NCI-H82 treated with DMSO at 0.1 percent for 48 hours (cell line): ENCODE measurements around the gene FYN.

ENCODE experiments used
- DNase-seq: peaks from one replicate; lab custom pipeline; 2025; ENCODE audit not compliant: unreplicated experiment; lab: John Stamatoyannopoulos, UW

Gene FYN

GRCh38 chr6:111711984-111712752, 161.1 kb downstream of the FYN start:
- no peak for DNase-seq

GRCh38 chr6:111711476-111711875, 161.8 kb downstream of the FYN start:
- DNase-seq = peak; percentile 85

GRCh38 chr6:111710911-111711310, 162.3 kb downstream of the FYN start:
- DNase-seq = no peak

GRCh38 chr6:111710439-111710838, 162.8 kb downstream of the FYN start:
- DNase-seq = no peak

- DNase-seq = peak; percentile 61
Measured at GRCh38 chr6:111709615-111710398, 163.4 kb downstream of the FYN start.

GRCh38 chr6:111709201-111709600, 164.1 kb downstream of the FYN start:
- DNase-seq = no peak

- no peak for DNase-seq
Measured at GRCh38 chr6:111707773-111708172, 165.5 kb downstream of the FYN start.

GRCh38 chr6:111706841-111707391, 166.3 kb downstream of the FYN start:
- peak; percentile 87 for DNase-seq

- DNase-seq = peak; percentile 69
Measured at GRCh38 chr6:111703723-111704122, 169.5 kb downstream of the FYN start.

- no peak for DNase-seq
Measured at GRCh38 chr6:111702268-111702667, 171.0 kb downstream of the FYN start.

GRCh38 chr6:111701146-111701545, 172.1 kb downstream of the FYN start:
- DNase-seq = no peak

- DNase-seq = no peak
Measured at GRCh38 chr6:111700135-111700690, 173.0 kb downstream of the FYN start.

- no peak for DNase-seq
Measured at GRCh38 chr6:111699123-111699522, 174.1 kb downstream of the FYN start.

GRCh38 chr6:111696814-111697213, 176.4 kb downstream of the FYN start:
- no peak for DNase-seq

GRCh38 chr6:111692327-111693164, 180.7 kb downstream of the FYN start:
- no peak for DNase-seq

- peak; percentile 89 for DNase-seq
Measured at GRCh38 chr6:111691345-111692225, 181.7 kb downstream of the FYN start.

- DNase-seq = no peak
Measured at GRCh38 chr6:111689946-111690345, 183.3 kb downstream of the FYN start.

- DNase-seq = no peak
Measured at GRCh38 chr6:111689419-111689818, 183.8 kb downstream of the FYN start.

GRCh38 chr6:111688331-111688730, 184.9 kb downstream of the FYN start:
- no peak for DNase-seq

GRCh38 chr6:111687652-111688051, 185.6 kb downstream of the FYN start:
- no peak for DNase-seq
